Fibroblast of pulmonary artery (primary cell): ENCODE data around the gene ARID4B.

Experiments
- DNase-seq: peaks from one replicate; pipeline ENCODE4 v3.0.0-alpha.2; 2010; ENCODE audit warnings: low read depth
- H3K4me3 ChIP-seq: replicated peaks from 2 replicates; pipeline ENCODE4 v1.5.1; 2011; ENCODE audit warnings: low read depth, mild to moderate bottlenecking, control low read depth, low read length, moderate library complexity
- CTCF ChIP-seq: IDR thresholded peaks from 2 replicates; pipeline ENCODE4 v1.5.1; 2011; ENCODE audit warnings: mild to moderate bottlenecking, control low read depth, low read length, inconsistent platforms; ENCODE audit errors: missing control alignments

ARID4B gene

GRCh38 chr1:235307158-235308124, 20.5 kb downstream of the ARID4B start:
- H3K4me3 ChIP-seq, result no peak overlapping the region
- TF ChIP-seq CTCF, result no peak
- no peak for DNase-seq

GRCh38 chr1:235304549-235305451, 23.2 kb downstream of the ARID4B start:
- TF ChIP-seq CTCF, result no peak
- peak; percentile 55 for DNase-seq
- no peak overlapping the region for H3K4me3 ChIP-seq

GRCh38 chr1:235302143-235302542, 25.8 kb downstream of the ARID4B start:
- H3K4me3 ChIP-seq, result no peak overlapping the region
- no peak for TF ChIP-seq CTCF
- no peak for DNase-seq

- DNase-seq, result no peak
- no peak for TF ChIP-seq CTCF
- no peak overlapping the region for H3K4me3 ChIP-seq
Measured at GRCh38 chr1:235299169-235299858, 28.7 kb downstream of the ARID4B start.

- DNase-seq, result no peak
- TF ChIP-seq CTCF, result no peak
- H3K4me3 ChIP-seq, result no peak overlapping the region
Measured at GRCh38 chr1:235298758-235299157, 29.2 kb downstream of the ARID4B start.

- TF ChIP-seq CTCF, result no peak
- peak; percentile 59 for DNase-seq
- H3K4me3 ChIP-seq, result no peak overlapping the region
Measured at GRCh38 chr1:235297579-235297978, 30.4 kb downstream of the ARID4B start.
